Stimulated activated naive B cell treated with anti-CD40 and anti-IgM and Interleukin-4, amounts not matched to agents 10 μg/mL and 1 μg/mL and 100 μg/mL, for 72 hours (primary cell): ENCODE results near the gene UGT1A5.
"Not testable (repeated sequence)": the region's sequence is repeated elsewhere in the genome, so short reads cannot be mapped to it uniquely, and the experiment has no call there.

Experiments used
- ATAC-seq, 2 donors: fragments of 150-1000 bp; cut with Tn5 transposase; replicated peaks; 2 replicates each; pipeline ENCODE4 v1.10.0; 2021; ENCODE audit warnings: moderate library complexity in 1 of 2
- DNase-seq: peaks from one replicate; pipeline ENCODE4 v3.0.0; 2021
- H3K27ac Mint-ChIP-seq: one replicate; pipeline ENCODE4 v1.8.0; 2022; ENCODE audit warnings: mild to moderate bottlenecking, mixed read lengths
- H3K27me3 Mint-ChIP-seq, 2 donors: one replicate each; pipeline ENCODE4 v1.8.0; 2022; ENCODE audit warnings: mixed read lengths in 2 of 2
- H3K36me3 Mint-ChIP-seq, 2 donors: one replicate each; pipeline ENCODE4 v1.8.0; 2022; ENCODE audit warnings: mixed read lengths in 2 of 2, mild to moderate bottlenecking in 1 of 2
- H3K4me1 Mint-ChIP-seq, 2 donors: one replicate each; pipeline ENCODE4 v1.8.0; 2022; ENCODE audit warnings: mixed read lengths in 2 of 2, mild to moderate bottlenecking in 1 of 2
- H3K4me3 Mint-ChIP-seq, 2 donors: one replicate each; pipeline ENCODE4 v1.8.0; 2022; ENCODE audit warnings: mild to moderate bottlenecking in 2 of 2, mixed read lengths in 2 of 2, moderate library complexity in 1 of 2
- H3K9me3 Mint-ChIP-seq, 2 donors: one replicate each; pipeline ENCODE4 v1.8.0; 2022; ENCODE audit warnings: mixed read lengths in 2 of 2, mild to moderate bottlenecking in 1 of 2

UGT1A5 gene

DNA sequence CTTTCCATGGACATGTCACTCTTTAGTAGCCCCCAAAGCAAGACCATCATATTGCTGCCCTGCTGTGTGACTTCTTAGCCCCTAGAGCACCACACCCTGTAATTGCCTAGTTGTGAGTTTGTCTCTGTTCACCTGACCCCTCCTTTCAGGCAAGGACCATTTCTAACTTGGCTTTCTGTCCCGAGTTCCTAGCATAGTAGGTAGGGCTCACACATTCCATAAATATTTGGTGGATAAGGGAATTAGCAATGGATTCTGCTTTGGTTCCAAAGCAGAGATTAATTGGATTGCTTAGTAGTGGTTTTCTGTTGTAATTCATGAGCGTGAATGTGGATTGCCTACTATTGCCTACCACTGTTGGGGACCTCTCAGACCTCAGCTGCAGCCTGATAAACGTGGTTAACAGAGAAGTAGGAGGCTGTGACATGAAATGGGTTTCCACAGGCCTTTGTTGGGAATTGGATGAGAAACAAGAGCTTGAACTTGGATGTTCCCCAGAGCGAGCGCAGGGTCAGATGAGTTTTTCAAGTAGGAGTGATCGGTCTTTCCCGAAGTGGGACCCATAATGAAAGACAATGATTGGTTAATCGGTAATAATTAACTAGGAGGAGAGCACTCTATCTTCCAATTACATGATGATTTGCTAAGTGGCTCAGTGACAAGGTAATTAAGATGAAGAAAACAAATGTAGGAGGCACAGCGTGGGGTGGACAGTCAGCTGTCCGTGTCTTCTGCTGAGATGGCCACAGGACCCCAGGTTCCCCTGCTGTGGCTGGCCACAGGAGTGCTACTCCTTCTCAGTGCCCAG is 34.0 kb downstream of the UGT1A5 start:
- no peak overlapping the region for H3K27ac Mint-ChIP-seq
- H3K27me3 Mint-ChIP-seq: peaks cover 29 to 38% of the 10 kb centered on the region in 2 donors
- no peak for ATAC-seq
- no peak overlapping the region for H3K4me3 Mint-ChIP-seq
- no peak for DNase-seq
- no peaks in the 10 kb centered on the region for H3K4me1 Mint-ChIP-seq
- peaks cover 15 to 23% of the 10 kb centered on the region in 2 donors for H3K9me3 Mint-ChIP-seq
- peaks cover 3 to 9% of the 10 kb centered on the region in 2 donors for H3K36me3 Mint-ChIP-seq

GRCh38 chr2:233747283-233747544 is 34.5 kb downstream of the UGT1A5 start:
- ATAC-seq (no peak), DNase-seq (no peak)
- Mint-ChIP-seq H3K4me3 (no peak overlapping the region), H3K9me3 (peaks cover 16 to 26% of the 10 kb centered on the region in 2 donors), H3K4me1 (no peaks in the 10 kb centered on the region), H3K27ac (no peak overlapping the region), H3K36me3 (peaks cover 3 to 11% of the 10 kb centered on the region in 2 donors), H3K27me3 (peaks cover 29 to 41% of the 10 kb centered on the region in 2 donors)

DNA sequence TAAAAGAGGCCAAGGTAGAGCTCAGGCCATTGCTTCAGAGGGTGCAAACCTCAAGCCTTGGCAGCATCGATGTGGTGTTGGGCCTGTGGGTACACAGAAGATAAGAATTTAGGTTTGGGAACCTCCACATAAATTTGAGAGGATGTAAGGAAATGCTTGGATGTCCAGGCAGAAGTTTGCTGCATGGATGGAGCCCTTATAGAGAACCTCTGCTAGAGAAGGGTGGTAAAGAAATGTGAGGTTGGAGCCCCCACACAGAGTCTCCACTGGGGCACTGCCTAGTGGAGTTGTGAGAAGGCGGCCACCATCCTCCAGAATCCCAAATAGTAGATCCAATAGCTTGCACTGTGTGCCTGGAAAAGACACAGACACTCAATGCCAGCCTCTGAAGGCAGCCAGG is 38.0 kb downstream of the UGT1A5 start:
- Mint-ChIP-seq H3K9me3 (peaks cover 20 to 26% of the 10 kb centered on the region in 2 donors), H3K36me3 (peaks cover 3 to 11% of the 10 kb centered on the region in 2 donors), H3K27me3 (peaks cover 35% of the 10 kb centered on the region in 2 donors)
- not testable (repeated sequence) for H3K4me1 Mint-ChIP-seq, H3K27ac Mint-ChIP-seq, DNase-seq, ATAC-seq, H3K4me3 Mint-ChIP-seq

DNA sequence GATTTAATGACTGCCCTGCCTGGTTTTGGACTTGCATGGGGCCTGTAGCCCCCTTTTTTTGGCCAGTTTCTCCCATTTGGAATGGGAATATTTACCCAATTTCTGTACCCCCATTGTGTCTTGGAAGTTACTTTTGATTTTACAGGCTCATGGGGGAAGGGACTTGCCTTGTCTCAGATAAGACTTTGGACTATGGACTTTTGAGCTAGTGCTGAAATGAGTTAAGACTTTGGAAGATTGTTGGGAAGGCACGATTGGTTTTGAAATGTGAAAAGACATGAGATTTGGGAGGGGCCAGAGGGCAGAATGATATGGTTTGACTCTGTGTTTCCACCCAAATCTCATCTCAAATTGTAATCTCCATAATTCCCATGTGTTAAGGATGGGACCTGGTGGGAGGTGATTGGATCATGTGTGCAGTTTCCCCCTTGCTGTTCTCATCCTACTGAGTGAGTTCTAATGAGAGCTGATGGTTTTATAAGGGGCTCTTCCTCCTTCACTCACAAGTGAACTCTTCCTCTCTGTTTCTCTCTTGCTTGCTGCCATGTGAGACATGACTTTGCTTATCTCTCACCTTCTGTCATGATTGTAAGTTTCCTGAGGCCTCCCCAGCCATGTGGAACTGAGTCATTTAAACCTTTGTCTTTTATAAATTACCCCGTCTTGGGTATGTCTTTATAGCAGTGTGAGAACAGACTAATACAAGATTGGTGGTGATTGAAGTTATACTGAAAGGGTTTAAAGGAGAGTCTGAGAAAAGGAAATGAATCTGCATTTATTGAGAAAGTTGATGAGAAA is 38.7 kb downstream of the UGT1A5 start:
- H3K27me3 Mint-ChIP-seq: peaks cover 31 to 32% of the 10 kb centered on the region in 2 donors

DNA sequence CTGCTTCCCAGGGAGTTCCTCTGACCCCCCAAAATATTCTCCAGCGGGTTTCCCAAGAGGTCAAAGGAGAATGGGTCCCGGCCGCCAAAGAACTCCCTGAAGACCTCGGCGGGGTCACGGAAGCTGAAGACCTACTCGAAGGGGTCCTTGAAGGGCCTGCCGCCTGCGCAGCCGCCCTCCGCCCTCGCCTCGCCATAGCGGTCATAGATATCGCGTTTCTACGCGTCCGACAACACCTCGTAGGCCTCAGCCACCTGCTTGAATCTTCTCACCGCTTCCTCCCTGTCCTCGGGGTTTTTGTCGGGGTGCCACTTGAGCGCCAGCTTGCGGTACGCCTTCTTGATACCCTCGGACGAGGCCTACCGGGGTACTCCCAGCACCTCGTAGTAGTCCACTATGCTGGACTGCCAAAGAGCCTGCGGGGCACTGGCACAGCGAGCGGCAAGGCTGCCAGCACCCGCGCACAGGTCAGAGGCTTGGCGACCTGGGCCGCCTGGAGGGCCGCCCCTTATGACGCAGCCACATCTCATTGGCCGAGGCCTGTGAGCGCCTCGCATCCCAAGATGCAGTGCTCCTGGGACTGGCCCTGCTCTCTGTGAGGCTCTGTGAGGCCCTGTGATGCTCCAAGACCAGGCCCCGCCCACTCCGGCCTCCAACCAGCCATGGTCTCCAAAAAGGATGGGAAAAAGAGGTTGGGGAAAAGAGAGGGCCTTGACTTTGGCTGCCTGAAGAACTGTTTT is 42.3 kb downstream of the UGT1A5 start:
- Mint-ChIP-seq H3K27me3 (peaks cover 11 to 18% of the 10 kb centered on the region in 2 donors), H3K4me1 (no peaks in the 10 kb centered on the region), H3K4me3 (no peak overlapping the region), H3K36me3 (peaks cover 3 to 7% of the 10 kb centered on the region in 2 donors), H3K9me3 (peaks cover 17 to 18% of the 10 kb centered on the region in 2 donors), H3K27ac (no peak overlapping the region)
- DNase-seq: no peak
- ATAC-seq: no peak

More for the DNA sequence above, 38.7 kb downstream of the UGT1A5 start:
- H3K27ac Mint-ChIP-seq, H3K4me1 Mint-ChIP-seq, DNase-seq, ATAC-seq, H3K4me3 Mint-ChIP-seq: not testable (repeated sequence)
- Mint-ChIP-seq H3K36me3 (peaks cover 3 to 11% of the 10 kb centered on the region in 2 donors), H3K9me3 (peaks cover 20 to 26% of the 10 kb centered on the region in 2 donors)

- Mint-ChIP-seq H3K27ac (no peak overlapping the region), H3K27me3 (peaks cover 9 to 18% of the 10 kb centered on the region in 2 donors), H3K36me3 (peaks cover 0 to 4% of the 10 kb centered on the region in 2 donors), H3K4me1 (no peaks in the 10 kb centered on the region), H3K4me3 (no peak overlapping the region), H3K9me3 (peaks cover 4 to 7% of the 10 kb centered on the region in 2 donors)
- ATAC-seq: no peak
- no peak for DNase-seq
Observed at GRCh38 chr2:233756429-233757081, 43.8 kb downstream of the UGT1A5 start.

GRCh38 chr2:233758141-233758540 is 45.4 kb downstream of the UGT1A5 start:
- H3K36me3 Mint-ChIP-seq: no peaks in the 10 kb centered on the region
- H3K9me3 Mint-ChIP-seq: peaks cover 0 to 5% of the 10 kb centered on the region in 2 donors
- no peak for ATAC-seq
- H3K4me3 Mint-ChIP-seq: no peak overlapping the region
- DNase-seq: no peak
- peaks cover 5 to 13% of the 10 kb centered on the region in 2 donors for H3K27me3 Mint-ChIP-seq
- no peaks in the 10 kb centered on the region for H3K4me1 Mint-ChIP-seq
- no peak overlapping the region for H3K27ac Mint-ChIP-seq

DNA sequence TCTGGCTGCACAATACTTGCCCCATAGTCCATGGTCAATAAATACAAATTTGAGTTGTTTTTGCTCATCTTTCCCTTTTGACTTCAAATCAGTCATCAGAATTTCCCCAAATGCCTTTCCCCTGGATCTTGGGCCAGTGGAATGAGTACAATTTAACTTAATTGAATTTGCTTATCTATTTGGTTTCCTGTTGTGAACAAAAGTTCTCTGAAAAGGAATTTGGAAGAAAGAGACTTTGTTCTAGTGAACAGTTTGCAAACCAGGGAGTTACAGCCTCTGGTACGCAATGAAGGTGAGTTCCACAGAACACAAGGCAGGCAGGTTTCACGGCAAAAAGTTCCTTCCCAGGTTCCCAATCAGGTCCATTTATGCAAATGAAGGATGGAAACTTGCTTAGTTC is 46.1 kb downstream of the UGT1A5 start:
- peaks cover 0 to 5% of the 10 kb centered on the region in 2 donors for H3K9me3 Mint-ChIP-seq
- H3K27ac Mint-ChIP-seq: no peak overlapping the region
- no peak overlapping the region for H3K4me3 Mint-ChIP-seq
- H3K36me3 Mint-ChIP-seq: no peaks in the 10 kb centered on the region
- no peaks in the 10 kb centered on the region for H3K4me1 Mint-ChIP-seq
- H3K27me3 Mint-ChIP-seq: peaks cover 12 to 18% of the 10 kb centered on the region in 2 donors
- ATAC-seq (no peak), DNase-seq (no peak)

DNA sequence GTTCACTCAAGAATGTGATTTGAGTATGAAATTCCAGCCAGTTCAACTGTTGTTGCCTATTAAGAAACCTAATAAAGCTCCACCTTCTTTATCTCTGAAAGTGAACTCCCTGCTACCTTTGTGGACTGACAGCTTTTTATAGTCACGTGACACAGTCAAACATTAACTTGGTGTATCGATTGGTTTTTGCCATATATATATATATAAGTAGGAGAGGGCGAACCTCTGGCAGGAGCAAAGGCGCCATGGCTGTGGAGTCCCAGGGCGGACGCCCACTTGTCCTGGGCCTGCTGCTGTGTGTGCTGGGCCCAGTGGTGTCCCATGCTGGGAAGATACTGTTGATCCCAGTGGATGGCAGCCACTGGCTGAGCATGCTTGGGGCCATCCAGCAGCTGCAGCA is 47.3 kb downstream of the UGT1A5 start, which contains the start of gene UGT1A1:
Gene UGT1A1 (plus strand): TSS at position 228 of the 400 bp plus-strand sequence. CDS start 18 bp downstream, at position 246.
- Mint-ChIP-seq H3K4me3 (no peak within 1 kb of the TSS), H3K27ac (no peak within 1 kb of the TSS), H3K27me3 (peaks cover 20 to 27% of the 10 kb centered on the region in 2 donors), H3K9me3 (peaks cover 0 to 2% of the 10 kb centered on the region in 2 donors), H3K4me1 (no peaks in the 10 kb centered on the region), H3K36me3 (no peaks in the 10 kb centered on the region)
- ATAC-seq (no peak), DNase-seq (no peak)

DNA sequence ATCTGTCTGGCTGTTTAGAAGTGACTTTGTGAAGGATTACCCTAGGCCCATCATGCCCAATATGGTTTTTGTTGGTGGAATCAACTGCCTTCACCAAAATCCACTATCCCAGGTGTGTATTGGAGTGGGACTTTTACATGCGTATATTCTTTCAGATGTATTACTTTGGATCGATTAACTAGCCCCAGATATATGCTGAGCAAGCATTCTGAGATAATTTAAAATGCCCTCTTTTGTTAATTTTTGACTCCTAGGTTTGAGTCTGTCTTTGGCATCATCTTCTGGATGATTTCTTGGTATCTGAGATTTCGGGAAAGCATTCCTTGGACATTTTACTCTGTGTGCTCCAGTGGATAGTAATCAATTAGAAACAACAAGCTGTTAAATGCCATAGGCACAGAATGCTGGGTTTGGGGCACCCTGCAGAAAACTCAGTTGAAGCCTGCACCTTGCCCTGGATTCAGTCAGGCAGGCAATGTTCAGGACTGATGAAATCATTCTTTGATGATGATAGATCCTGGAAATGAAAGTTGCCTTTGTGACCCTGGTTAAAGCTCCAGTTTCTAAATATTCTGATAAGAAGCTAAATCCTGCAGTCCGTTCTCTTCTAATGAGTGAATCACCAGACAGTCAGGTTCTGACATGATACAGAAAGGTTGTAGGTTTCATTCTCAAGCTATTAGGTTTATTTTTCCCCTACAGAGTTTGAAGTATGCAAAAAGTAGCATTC is 48.5 kb downstream of the UGT1A5 start:
- Mint-ChIP-seq H3K9me3 (peaks cover 0 to 1% of the 10 kb centered on the region in 2 donors), H3K36me3 (no peaks in the 10 kb centered on the region), H3K27me3 (peaks cover 29 to 34% of the 10 kb centered on the region in 2 donors), H3K4me3 (no peak overlapping the region), H3K4me1 (no peaks in the 10 kb centered on the region), H3K27ac (no peak overlapping the region)
- no peak for DNase-seq
- ATAC-seq: no peak

- Mint-ChIP-seq H3K27ac (no peak overlapping the region), H3K36me3 (peaks cover 0 to 1% of the 10 kb centered on the region in 2 donors), H3K9me3 (no peaks in the 10 kb centered on the region), H3K4me3 (no peak overlapping the region), H3K4me1 (no peaks in the 10 kb centered on the region), H3K27me3 (peaks cover 31 to 43% of the 10 kb centered on the region in 2 donors)
- ATAC-seq: no peak
- no peak for DNase-seq
Observed at GRCh38 chr2:233764264-233764663, 51.6 kb downstream of the UGT1A5 start.

GRCh38 chr2:233764761-233765160 is 52.1 kb downstream of the UGT1A5 start:
- Mint-ChIP-seq H3K36me3 (peaks cover 0 to 2% of the 10 kb centered on the region in 2 donors), H3K4me3 (no peak overlapping the region), H3K27ac (no peak overlapping the region), H3K27me3 (peaks cover 32 to 46% of the 10 kb centered on the region in 2 donors), H3K4me1 (no peaks in the 10 kb centered on the region), H3K9me3 (no peaks in the 10 kb centered on the region)
- DNase-seq (no peak), ATAC-seq (no peak)

DNA sequence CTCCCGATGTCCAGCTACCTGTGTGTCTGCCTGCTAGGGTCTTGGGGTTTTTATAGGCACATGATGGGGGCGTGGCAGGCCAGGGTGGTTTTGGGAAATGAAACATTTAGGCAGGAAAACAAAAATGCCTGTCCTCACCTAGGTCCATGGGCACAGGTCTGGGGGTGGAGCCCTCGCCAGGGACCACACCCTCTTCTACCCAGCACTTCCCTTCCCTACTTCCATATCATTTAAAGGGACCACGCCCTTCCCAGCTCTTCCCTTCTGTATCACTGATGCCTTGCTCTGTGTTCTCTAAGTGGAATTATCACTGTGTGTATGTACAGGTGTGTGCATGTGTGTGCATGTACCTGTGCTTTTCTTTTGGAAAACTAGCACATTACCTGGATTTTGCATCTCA is 53.7 kb downstream of the UGT1A5 start:
- H3K27ac Mint-ChIP-seq: no peak overlapping the region
- no peaks in the 10 kb centered on the region for H3K4me1 Mint-ChIP-seq
- H3K36me3 Mint-ChIP-seq: peaks cover 0 to 2% of the 10 kb centered on the region in 2 donors
- H3K27me3 Mint-ChIP-seq: peaks cover 32 to 46% of the 10 kb centered on the region in 2 donors
- no peaks in the 10 kb centered on the region for H3K9me3 Mint-ChIP-seq
- no peak overlapping the region for H3K4me3 Mint-ChIP-seq
- ATAC-seq: no peak
- DNase-seq: no peak
